Lower leg skin (tissue), 3 donors: ENCODE results near the gene MTHFSD.

Source experiments
- POLR2A ChIP-seq, 2 donors: fragments of 450-650 bp; IDR thresholded peaks; one replicate each; pipeline ENCODE4 v1.6.1; 2016 to 2017; ENCODE audit warnings: antibody characterized with exemption in 2 of 2, mild to moderate bottlenecking in 1 of 2, moderate library complexity in 1 of 2
- TF ChIP-seq, protein P1 (sequence below), 3 donors: fragments of 450-650 bp; IDR thresholded peaks; one replicate each; pipeline ENCODE4 v1.5.1; 2016; ENCODE audit warnings: antibody characterized with exemption in 3 of 3, mild to moderate bottlenecking in 3 of 3, moderate library complexity in 2 of 3

GRCh38 chr16:86499889-86500707 lies 54.9 kb downstream of the MTHFSD start:
- TF ChIP-seq, protein P1, sequence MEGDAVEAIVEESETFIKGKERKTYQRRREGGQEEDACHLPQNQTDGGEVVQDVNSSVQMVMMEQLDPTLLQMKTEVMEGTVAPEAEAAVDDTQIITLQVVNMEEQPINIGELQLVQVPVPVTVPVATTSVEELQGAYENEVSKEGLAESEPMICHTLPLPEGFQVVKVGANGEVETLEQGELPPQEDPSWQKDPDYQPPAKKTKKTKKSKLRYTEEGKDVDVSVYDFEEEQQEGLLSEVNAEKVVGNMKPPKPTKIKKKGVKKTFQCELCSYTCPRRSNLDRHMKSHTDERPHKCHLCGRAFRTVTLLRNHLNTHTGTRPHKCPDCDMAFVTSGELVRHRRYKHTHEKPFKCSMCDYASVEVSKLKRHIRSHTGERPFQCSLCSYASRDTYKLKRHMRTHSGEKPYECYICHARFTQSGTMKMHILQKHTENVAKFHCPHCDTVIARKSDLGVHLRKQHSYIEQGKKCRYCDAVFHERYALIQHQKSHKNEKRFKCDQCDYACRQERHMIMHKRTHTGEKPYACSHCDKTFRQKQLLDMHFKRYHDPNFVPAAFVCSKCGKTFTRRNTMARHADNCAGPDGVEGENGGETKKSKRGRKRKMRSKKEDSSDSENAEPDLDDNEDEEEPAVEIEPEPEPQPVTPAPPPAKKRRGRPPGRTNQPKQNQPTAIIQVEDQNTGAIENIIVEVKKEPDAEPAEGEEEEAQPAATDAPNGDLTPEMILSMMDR (IDR thresholded peaks at IDR 0.05): no peak
- TF ChIP-seq POLR2A (IDR thresholded peaks at IDR 0.05): no peak
